ENCODE results near the gene OSBPL2.

Gene OSBPL2

DNA sequence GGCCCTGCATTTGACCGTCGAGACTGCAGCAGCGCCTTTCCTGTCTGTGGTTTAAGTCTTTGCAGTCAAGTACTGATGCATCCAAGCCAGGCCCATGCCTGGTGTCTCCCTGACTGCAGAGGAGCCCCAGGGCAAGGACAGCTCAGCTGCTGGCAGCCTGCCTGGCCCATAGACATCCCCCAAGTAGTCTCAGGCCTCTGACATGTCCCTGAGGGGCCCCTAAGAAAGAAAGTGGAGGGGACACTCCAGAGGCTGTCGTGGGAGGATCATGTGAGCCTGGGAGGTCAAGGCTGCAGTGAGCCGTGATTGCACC, 36.3 kb upstream of the OSBPL2 start:
- TF ChIP-seq, protein P1, sequence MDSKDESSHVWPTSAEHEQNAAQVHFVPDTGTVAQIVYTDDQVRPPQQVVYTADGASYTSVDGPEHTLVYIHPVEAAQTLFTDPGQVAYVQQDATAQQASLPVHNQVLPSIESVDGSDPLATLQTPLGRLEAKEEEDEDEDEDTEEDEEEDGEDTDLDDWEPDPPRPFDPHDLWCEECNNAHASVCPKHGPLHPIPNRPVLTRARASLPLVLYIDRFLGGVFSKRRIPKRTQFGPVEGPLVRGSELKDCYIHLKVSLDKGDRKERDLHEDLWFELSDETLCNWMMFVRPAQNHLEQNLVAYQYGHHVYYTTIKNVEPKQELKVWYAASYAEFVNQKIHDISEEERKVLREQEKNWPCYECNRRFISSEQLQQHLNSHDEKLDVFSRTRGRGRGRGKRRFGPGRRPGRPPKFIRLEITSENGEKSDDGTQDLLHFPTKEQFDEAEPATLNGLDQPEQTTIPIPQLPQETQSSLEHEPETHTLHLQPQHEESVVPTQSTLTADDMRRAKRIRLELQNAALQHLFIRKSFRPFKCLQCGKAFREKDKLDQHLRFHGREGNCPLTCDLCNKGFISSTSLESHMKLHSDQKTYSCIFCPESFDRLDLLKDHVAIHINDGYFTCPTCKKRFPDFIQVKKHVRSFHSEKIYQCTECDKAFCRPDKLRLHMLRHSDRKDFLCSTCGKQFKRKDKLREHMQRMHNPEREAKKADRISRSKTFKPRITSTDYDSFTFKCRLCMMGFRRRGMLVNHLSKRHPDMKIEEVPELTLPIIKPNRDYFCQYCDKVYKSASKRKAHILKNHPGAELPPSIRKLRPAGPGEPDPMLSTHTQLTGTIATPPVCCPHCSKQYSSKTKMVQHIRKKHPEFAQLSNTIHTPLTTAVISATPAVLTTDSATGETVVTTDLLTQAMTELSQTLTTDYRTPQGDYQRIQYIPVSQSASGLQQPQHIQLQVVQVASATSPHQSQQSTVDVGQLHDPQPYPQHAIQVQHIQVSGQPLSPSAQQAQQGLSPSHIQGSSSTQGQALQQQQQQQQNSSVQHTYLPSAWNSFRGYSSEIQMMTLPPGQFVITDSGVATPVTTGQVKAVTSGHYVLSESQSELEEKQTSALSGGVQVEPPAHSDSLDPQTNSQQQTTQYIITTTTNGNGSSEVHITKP (tag by site-specific recombination; IDR thresholded peaks at IDR 0.05) = no peak
- TF ChIP-seq ZNF664 (tag by site-specific recombination; IDR thresholded peaks at IDR 0.05) (no peak), ZNF677 (tag by site-specific recombination; IDR thresholded peaks at IDR 0.05) (no peak), ZNF19 (tag by site-specific recombination; IDR thresholded peaks at IDR 0.05; ENCODE audit: low read depth) (no peak), GLIS1 (tag by site-specific recombination; IDR thresholded peaks at IDR 0.05) (peak; percentile 29; the same call in 1 of the 2 replicates)
- TF ChIP-seq, protein P2, sequence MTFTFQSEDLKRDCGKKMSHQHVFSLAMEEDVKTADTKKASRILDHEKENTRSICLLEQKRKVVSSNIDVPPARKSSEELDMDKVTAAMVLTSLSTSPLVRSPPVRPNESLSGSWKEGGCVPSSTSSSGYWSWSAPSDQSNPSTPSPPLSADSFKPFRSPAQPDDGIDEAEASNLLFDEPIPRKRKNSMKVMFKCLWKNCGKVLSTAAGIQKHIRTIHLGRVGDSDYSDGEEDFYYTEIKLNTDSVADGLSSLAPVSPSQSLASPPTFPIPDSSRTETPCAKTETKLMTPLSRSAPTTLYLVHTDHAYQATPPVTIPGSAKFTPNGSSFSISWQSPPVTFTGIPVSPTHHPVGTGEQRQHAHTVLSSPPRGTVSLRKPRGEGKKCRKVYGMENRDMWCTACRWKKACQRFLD (tag by site-specific recombination; IDR thresholded peaks at IDR 0.05) = no peak
- no peak overlapping the region for H3K27ac ChIP-seq (ENCODE audit: extremely low read depth, low read depth, low read length)
- no peak overlapping the region for H3K4me3 ChIP-seq (ENCODE audit: low read depth, low read length)
- H3K4me1 ChIP-seq (ENCODE audit: control insufficient read depth, insufficient read depth, low read length) = no peaks in the 10 kb centered on the region
- H3K9me3 ChIP-seq (ENCODE audit: control insufficient read depth, insufficient read depth, low read depth, low read length) = no peaks in the 10 kb centered on the region
- POLR2A ChIA-PET = no interaction called here
- CTCF ChIA-PET = interaction anchor here (0.6 kb wide), 1 partner anchor 87 kb away, joined by 3 read pairs; no protein-coding TSS in a partner anchor
- H3K36me3 ChIP-seq (ENCODE audit: control insufficient read depth in 2 of 2, insufficient read depth in 1 of 2, low read length in 2 of 2) = peaks cover 3 to 53% of the 10 kb centered on the region in 2 experiments

DNA sequence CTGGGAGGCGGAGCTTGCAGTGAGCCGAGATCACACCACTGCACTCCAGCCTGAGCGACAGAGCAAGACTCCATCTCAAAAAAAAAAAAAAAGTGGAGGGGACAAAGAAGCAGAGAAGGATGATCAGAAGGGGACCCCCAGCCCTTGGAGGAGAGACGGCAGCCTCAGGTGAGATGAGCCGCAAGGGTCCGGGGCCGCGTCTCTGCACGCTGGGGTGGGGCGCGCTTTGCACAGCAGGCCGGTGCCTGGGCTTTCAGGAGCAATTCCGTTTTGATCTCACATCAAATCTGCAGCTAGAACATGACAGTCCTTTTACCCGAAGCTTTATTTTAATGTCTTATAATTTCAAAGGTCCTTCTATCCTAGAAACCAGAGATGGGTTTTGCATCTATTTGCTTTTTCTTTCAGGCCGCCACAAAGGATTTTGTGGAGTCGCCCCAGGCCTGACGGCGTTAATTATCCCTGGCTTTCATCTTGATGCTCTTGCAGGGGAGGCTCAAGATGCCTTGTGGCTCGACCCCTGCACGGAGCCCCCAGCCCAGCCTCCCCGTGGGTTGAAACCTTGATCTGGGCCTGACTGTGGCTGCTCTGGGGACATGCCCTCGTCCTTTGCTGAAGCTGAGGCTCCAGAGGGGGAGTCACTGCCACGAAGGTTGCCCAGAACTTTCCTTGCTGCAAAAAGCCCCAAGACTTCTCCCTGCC, 35.5 kb upstream of the OSBPL2 start:
- CTCF ChIA-PET = no interaction called here
- no peak overlapping the region for H3K4me3 ChIP-seq (ENCODE audit: low read depth, low read length)
- no peaks in the 10 kb centered on the region for H3K9me3 ChIP-seq (ENCODE audit: control insufficient read depth, insufficient read depth, low read depth, low read length)
- POLR2A ChIA-PET = no interaction called here
- H3K4me1 ChIP-seq (ENCODE audit: control insufficient read depth, insufficient read depth, low read length) = no peaks in the 10 kb centered on the region
- peaks cover 3 to 46% of the 10 kb centered on the region in 2 experiments for H3K36me3 ChIP-seq (ENCODE audit: control insufficient read depth in 2 of 2, insufficient read depth in 1 of 2, low read length in 2 of 2)
- no peak overlapping the region for H3K27ac ChIP-seq (ENCODE audit: extremely low read depth, low read depth, low read length)
- TF ChIP-seq, protein P3, sequence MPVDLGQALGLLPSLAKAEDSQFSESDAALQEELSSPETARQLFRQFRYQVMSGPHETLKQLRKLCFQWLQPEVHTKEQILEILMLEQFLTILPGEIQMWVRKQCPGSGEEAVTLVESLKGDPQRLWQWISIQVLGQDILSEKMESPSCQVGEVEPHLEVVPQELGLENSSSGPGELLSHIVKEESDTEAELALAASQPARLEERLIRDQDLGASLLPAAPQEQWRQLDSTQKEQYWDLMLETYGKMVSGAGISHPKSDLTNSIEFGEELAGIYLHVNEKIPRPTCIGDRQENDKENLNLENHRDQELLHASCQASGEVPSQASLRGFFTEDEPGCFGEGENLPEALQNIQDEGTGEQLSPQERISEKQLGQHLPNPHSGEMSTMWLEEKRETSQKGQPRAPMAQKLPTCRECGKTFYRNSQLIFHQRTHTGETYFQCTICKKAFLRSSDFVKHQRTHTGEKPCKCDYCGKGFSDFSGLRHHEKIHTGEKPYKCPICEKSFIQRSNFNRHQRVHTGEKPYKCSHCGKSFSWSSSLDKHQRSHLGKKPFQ (tag by site-specific recombination; IDR thresholded peaks at IDR 0.05) = 0 out of 2 replicates have a peak, but pooled peaks have one; percentile 31
- TF ChIP-seq, protein P4, sequence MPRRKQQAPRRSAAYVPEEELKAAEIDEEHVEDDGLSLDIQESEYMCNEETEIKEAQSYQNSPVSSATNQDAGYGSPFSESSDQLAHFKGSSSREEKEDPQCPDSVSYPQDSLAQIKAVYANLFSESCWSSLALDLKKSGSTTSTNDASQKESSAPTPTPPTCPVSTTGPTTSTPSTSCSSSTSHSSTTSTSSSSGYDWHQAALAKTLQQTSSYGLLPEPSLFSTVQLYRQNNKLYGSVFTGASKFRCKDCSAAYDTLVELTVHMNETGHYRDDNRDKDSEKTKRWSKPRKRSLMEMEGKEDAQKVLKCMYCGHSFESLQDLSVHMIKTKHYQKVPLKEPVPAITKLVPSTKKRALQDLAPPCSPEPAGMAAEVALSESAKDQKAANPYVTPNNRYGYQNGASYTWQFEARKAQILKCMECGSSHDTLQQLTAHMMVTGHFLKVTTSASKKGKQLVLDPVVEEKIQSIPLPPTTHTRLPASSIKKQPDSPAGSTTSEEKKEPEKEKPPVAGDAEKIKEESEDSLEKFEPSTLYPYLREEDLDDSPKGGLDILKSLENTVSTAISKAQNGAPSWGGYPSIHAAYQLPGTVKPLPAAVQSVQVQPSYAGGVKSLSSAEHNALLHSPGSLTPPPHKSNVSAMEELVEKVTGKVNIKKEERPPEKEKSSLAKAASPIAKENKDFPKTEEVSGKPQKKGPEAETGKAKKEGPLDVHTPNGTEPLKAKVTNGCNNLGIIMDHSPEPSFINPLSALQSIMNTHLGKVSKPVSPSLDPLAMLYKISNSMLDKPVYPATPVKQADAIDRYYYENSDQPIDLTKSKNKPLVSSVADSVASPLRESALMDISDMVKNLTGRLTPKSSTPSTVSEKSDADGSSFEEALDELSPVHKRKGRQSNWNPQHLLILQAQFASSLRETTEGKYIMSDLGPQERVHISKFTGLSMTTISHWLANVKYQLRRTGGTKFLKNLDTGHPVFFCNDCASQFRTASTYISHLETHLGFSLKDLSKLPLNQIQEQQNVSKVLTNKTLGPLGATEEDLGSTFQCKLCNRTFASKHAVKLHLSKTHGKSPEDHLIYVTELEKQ (tag by site-specific recombination; IDR thresholded peaks at IDR 0.05; ENCODE audit: borderline replicate concordance) = no peak
- TF ChIP-seq SCRT1 (tag by site-specific recombination; IDR thresholded peaks at IDR 0.05; ENCODE audit: borderline replicate concordance) (no peak), ZNF133 (tag by site-specific recombination; IDR thresholded peaks at IDR 0.05) (no peak), FEZF1 (tag by site-specific recombination; IDR thresholded peaks at IDR 0.05) (no peak), ZNF114 (tag by site-specific recombination; IDR thresholded peaks at IDR 0.05) (no peak), ZSCAN23 (tag by site-specific recombination; IDR thresholded peaks at IDR 0.05) (no peak)

Measured in HEK293 (cell line).